Subcutaneous adipose tissue (tissue), 4 donors: ENCODE results near the gene RND1. TPM values are rescaled to one million over a fixed set of nuclear protein-coding genes. Genes with fewer than 3 reads are reported as not detected.

Experiments used
- total RNA-seq, 4 donors: library from RNA; depleted of rRNA; stranded (reverse); fragments of >200 nt; gene quantifications; one replicate each; pipeline ENCODE4 v1.1.0, GENCODE V29; 2016
- TF ChIP-seq, protein P1 (sequence below): fragments of 450-650 bp; IDR thresholded peaks from one replicate; pipeline ENCODE4 v1.5.1; 2016; ENCODE audit warnings: low read depth, mild to moderate bottlenecking, control low read depth, antibody characterized with exemption, moderate library complexity

RND1 gene
- total RNA-seq, 4 donors from 2014 or later: 0.17 to 2.6 (median 0.98) TPM; not detected in 1

GRCh38 chr12:48816143-48816854, 49.4 kb downstream of the RND1 start:
- TF ChIP-seq, protein P1, sequence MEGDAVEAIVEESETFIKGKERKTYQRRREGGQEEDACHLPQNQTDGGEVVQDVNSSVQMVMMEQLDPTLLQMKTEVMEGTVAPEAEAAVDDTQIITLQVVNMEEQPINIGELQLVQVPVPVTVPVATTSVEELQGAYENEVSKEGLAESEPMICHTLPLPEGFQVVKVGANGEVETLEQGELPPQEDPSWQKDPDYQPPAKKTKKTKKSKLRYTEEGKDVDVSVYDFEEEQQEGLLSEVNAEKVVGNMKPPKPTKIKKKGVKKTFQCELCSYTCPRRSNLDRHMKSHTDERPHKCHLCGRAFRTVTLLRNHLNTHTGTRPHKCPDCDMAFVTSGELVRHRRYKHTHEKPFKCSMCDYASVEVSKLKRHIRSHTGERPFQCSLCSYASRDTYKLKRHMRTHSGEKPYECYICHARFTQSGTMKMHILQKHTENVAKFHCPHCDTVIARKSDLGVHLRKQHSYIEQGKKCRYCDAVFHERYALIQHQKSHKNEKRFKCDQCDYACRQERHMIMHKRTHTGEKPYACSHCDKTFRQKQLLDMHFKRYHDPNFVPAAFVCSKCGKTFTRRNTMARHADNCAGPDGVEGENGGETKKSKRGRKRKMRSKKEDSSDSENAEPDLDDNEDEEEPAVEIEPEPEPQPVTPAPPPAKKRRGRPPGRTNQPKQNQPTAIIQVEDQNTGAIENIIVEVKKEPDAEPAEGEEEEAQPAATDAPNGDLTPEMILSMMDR: no peak

DNA sequence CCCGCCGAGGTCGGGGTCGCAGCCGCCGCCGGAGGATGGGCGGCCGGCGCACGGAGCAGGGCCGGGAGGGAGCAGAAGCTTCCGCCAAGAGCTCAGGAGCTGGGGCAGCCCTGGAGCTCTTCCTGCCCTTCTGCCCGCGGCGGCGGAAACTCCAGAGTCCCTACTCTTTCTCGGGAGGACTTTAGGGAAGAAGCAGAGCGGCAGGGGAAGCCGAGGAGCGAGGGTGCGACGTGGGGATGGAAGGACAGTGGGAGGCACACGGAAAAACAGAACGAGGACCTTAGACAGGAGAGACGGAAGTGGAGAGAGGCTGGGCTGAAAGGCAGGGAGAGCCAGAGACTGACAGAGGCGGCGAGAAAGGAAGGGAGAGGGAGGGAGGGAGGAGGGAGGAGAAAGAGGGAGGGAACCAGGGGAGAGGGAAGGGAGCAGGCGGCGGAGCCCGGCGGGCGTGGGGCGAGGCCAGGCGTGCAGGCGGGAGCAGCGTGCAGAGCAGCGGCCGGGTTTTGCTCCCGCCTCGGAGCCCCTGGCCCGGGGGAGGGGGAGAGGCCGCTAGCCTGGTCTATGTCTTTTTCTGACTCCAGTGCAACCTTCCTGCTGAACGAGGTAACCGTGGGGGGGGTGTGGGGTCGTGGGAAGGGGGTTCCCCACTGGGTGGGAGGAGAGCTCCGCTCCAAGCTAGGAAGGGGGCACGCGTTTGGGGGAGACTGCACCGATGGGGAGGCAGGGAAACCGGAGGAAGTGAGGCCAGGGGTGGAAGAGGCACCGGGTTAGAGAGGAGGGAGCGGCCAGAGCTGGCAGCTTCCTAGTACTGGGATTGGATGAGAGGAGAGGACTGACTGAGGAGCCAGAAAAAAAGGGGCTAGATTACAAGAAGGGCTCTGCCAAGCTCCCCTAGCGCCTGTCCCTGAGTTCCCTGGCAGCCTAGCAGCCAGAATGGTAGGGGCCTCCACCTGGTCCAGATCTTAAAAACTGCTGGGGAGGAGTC, 50.3 kb downstream of the RND1 start:
- TF ChIP-seq, protein P1: no peak

DNA sequence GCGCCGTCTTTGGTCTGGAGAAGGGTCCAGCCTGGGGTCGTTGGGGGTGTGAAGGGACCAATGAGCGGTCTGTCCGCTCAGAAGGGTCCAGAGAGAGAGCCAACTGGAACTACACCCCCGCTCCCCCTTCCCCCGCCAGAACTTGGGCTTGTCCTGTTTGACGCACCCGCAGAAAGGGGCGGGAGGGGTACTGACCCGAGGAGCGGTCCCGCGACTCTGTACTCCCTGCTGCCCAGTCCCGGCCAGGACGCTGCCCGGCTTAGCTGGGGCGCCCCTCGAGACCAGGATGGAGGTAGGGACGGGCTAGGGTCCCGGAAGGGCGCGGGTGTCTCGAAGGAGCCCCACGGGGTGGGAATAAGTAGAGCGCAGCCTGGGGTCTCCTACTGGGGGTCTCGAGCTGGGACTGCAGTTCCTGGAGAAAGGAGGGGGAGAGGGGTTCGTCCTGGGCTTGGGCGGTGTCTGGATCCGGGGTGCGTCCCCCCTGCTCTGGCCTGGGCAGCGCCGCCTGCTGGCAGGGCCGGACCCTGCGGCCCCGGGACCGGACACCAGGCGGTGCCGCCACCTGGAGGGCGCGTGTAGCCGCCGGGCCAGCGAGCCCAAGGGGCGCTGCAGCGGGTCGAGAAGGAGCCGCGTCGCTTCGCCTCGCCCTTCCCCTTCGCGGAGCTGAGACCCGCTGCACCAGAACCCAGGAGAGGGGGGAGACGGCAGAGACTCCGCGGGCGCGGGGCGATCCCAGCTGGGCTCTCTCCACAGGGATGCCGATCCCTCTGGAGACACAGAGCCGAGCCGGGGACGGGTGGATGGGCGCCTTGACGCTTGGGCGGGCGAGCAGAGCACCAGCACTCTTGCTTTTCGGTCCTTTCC, 51.2 kb downstream of the RND1 start:
- TF ChIP-seq, protein P1: no peak

DNA sequence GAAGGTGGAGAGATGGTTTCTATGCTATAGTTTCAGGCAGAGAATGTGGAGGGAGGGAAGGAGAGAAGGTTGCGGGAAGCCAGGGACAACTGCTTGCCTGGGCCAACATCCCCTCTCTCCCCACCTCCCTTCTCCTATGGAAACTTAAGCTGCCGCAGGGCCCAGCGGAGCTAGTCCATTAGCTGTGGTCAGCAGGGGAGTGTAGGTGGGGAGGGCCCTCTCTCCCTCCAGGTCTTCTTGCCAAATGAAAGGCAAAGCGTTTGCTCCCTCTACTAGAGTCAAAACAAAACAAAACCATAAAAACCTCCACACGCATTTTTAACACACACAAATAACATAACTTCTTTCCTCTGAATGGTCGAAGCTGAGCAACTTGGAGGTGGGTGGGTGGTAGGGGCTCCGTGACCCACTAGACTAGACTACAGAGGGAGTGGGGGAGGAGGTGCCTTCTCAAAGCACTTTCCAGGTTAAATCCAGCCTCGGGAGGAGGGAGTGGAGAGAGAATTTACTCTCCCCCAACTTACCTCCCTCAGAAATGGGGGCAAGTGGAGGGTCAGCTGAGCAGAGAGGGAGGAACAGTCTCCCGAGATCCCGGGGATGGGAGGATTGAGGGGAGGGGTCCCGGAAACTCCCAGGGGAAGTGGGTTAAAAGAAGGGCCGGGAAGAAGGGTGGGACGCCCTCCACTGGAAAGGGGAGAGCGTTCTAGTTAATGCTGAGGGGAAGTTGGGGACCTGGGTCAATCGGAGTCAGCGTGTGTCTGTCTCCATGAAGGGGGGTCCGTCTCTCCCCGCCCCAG, 52.0 kb downstream of the RND1 start:
- TF ChIP-seq, protein P1: no peak

- TF ChIP-seq, protein P1: no peak
These were observed 53.3 kb downstream of the RND1 start for GRCh38 chr12:48812389-48812788.

DNA sequence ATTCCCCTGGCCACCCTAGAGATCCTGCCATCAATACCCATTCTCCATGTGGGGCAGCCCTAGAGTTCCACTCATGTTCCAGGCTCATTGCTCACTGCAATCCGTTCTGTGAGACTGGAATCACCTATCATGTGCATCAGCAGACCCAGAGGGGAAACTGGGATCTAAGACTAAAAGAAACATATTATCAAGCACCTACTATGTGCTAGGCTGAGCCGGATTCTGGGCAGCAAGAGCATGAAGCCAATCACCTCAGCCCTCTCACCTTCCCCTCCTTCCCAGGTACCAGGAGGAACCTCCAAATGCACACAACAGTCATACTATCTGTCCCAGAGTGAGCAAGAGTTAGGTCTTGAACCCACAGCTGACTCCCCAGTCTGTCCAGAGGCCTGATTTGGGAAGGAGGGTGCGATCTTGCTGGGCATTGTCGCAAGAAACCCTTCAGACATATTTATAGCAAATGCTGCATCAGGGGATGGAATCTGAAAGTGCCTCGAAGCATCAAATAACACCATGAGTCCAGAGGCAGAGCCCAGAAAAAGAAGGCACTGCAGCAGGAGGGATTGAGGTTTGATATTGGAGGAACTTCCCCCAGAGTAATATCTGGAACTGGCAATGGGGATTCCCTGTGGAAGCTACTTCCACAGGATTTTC, 54.1 kb downstream of the RND1 start:
- TF ChIP-seq, protein P1: no peak
